Right cardiac atrium (tissue), 5 donors: Measurements from ENCODE around the gene LMAN1L. TPM values are rescaled to one million over a fixed set of nuclear protein-coding genes. Genes with fewer than 3 reads are reported as not detected.

Experiments
- ATAC-seq, 2 donors: fragments of 200-7000 bp; cut with Tn5 transposase; one replicate each; pipeline versions ENCODE4 v1.8.0 to v1.9.1; 2020; ENCODE audit warnings: moderate library complexity in 2 of 2, mild to moderate bottlenecking in 1 of 2
- DNase-seq, 3 donors: peaks; one replicate each; pipeline ENCODE4 v3.0.0-alpha.2; 2020
- H3K27ac ChIP-seq: one replicate; pipeline ENCODE4 v1.5.1; 2013; ENCODE audit warnings: mild to moderate bottlenecking, low read length, control low read depth, moderate library complexity
- H3K27me3 ChIP-seq: one replicate; pipeline ENCODE4 v1.6.1; 2013; ENCODE audit not compliant: control insufficient read depth, insufficient read depth
- H3K4me1 ChIP-seq: one replicate; pipeline ENCODE4 v1.6.1; 2013; ENCODE audit warnings: low read length; ENCODE audit not compliant: control insufficient read depth, insufficient read depth
- H3K4me3 ChIP-seq: one replicate; pipeline ENCODE4 v1.5.1; 2013; ENCODE audit warnings: low read length, control low read depth
- H3K9me3 ChIP-seq: one replicate; pipeline ENCODE4 v1.6.1; 2013; ENCODE audit warnings: low read length; ENCODE audit not compliant: control insufficient read depth
- WGBS: extraction: QIAGEN DNeasy Blood & Tissue Kit; methylation state at CpG from one replicate; pipeline ENCODE4 v1.1.7; 2013; 5-methylcytosine and 5-hydroxymethylcytosine counted together
- intact Hi-C, 4 donors: fragments of 100-400 bp; cut with DNase I; formaldehyde crosslinking; loops; one replicate each; pipeline versions ENCODE4 v1.11.0 to v1.14.0; 2022 to 2023
- long read RNA-seq, 4 donors: library from polyadenylated mRNA; unstranded; transcript quantifications; one replicate each; pipeline ENCODE4 v2.0.0, GENCODE V29; 2020 to 2021
- polyA plus RNA-seq: library from polyadenylated mRNA; stranded (reverse); fragments of 200-250 nt; gene quantifications from one replicate; pipeline ENCODE4 v1.2.3, GENCODE V29; 2013
- total RNA-seq, 4 donors: library from RNA; stranded (reverse); fragmentation: NEBNext Ultra II Directional; extraction: Animal tissue kit (Norgen Biotek cat#: 25700); gene quantifications; one replicate each; pipeline ENCODE4 v1.2.1, GENCODE V29; 2021
- donor health status: healthy with polysubstance abuse.
- donor health status: DM: no; HTN: yes; CAD: no.
- donor health status: DM: no; HTN: no; CAD: no.
- donor health status: DM: no; HTN: yes; CAD: no; lungs with severe emphysema.
- donor health status: DM: yes; HTN: yes; CAD: no.

Gene LMAN1L
- 100 to 1,000 TPM in 3 of 4 donors, 10 to 100 TPM in 1; 66.2 to 216 (median 131) TPM for total RNA-seq
- polyA plus RNA-seq: 84.7 TPM
- long read RNA-seq, donor 1, partial matches to known transcripts: 23 of 95 reads
- long read RNA-seq, donor 1, other reads (novel, unspliced or antisense): 71 of 95 reads
- long read RNA-seq, donor 2, partial matches to known transcripts: 18 of 74 reads
- long read RNA-seq, donor 2, other reads (novel, unspliced or antisense): 54 of 74 reads
- long read RNA-seq, donor 3, transcript LMAN1L-201 (14 exons, 1,873 nt): major isoform, 5 of 155 reads
- long read RNA-seq, donor 3, partial matches to known transcripts: 38 of 155 reads
- long read RNA-seq, donor 3, other reads (novel, unspliced or antisense): 111 of 155 reads
- long read RNA-seq, donor 4, partial matches to known transcripts: 21 of 99 reads
- long read RNA-seq, donor 4, other reads (novel, unspliced or antisense): 75 of 99 reads

GRCh38 chr15:74812533-74812932 lies at the start of gene LMAN1L:
TSS of gene LMAN1L (plus strand) at chr15:74812835. CDS start at chr15:74812855, 20 bp downstream.
- peak within 1 kb of the TSS; percentile 19 for H3K27ac ChIP-seq
- 32% methylated on average over 12 of the region's 12 CpGs for WGBS
- peak; percentile 49 to 86 (median 79) for DNase-seq

GRCh38 chr15:74763416-74763815 lies 49.2 kb upstream of the LMAN1L start:
- ATAC-seq: no peak
- Histone ChIP-seq H3K4me1 (no peaks in the 10 kb centered on the region), H3K27me3 (no peaks in the 10 kb centered on the region), H3K4me3 (no peak overlapping the region), H3K27ac (no peak overlapping the region), H3K9me3 (no peaks in the 10 kb centered on the region)
- WGBS: 91% methylated on average over 15 of the region's 15 CpGs
- intact Hi-C loops: loop anchor here in 2 of 4 donors (10.0 kb wide), 1 partner anchor 389 kb away; no protein-coding TSS in a partner anchor
- no peak for DNase-seq

More at GRCh38 chr15:74812533-74812932, at the start of gene LMAN1L:
- no peaks in the 10 kb centered on the region for H3K4me1 ChIP-seq
- no peaks in the 10 kb centered on the region for H3K27me3 ChIP-seq
- intact Hi-C loops: no loop called here
- peak within 1 kb of the TSS; percentile 3 for H3K4me3 ChIP-seq
- ATAC-seq: peak; percentile 70 to 72
- H3K9me3 ChIP-seq: no peaks in the 10 kb centered on the region

DNA sequence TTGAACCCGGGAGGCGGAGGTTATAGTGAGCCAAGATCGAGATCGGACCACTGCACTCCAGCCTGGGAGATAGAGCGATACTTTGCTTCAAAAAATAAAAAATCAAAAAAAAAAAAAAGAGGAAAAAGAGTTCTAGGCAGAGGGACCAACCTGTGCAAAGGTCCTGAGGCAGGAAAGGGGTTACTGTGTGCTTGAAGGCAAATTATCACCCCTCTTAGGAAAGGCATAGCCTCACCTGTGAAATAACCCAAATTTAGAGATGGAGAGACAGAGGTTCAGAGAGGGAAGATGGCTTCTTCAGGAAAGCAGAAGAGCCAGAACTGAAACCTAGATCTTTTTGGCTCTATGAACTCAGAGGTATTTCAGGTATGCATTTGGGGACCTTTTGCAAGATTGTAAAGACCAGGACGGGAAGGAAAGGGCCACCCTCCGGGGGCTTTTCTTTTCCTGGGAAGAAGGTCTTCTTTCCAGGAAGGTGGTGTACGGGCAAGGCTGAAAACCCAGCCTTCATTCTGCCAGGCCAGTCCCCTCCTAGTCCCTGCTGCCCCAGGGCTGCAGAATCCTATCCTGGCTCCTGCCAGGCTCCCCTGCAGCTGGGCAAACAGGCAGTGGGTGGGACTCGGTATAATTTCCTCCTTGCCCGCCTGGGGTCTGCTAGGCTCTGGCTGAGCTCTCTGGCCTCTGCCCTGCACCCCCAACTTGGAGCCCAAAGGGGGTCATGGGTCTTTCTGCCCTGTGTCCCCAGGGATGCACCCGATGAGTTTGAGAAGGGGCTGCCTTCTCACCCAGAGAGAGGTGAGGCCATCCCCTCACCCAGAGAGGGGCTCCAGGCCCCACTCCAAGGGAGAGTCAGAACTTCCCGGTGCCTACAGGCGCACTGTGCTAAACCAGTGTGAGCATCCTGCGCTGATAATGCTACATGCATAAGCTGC lies 45.2 kb upstream of the LMAN1L start:
- DNase-seq: peak in 1 of 3 donors; percentile 45
- no peak for ATAC-seq
- Histone ChIP-seq H3K4me1 (no peaks in the 10 kb centered on the region), H3K9me3 (no peaks in the 10 kb centered on the region), H3K27ac (no peak overlapping the region), H3K27me3 (no peaks in the 10 kb centered on the region), H3K4me3 (no peak overlapping the region)
- intact Hi-C loops: loop anchor here (2.0 to 10.0 kb wide), 5 partner anchors 130 to 393 kb away; no protein-coding TSS in a partner anchor
- 77% methylated on average over 14 of the region's 14 CpGs for WGBS

- Histone ChIP-seq H3K27ac (no peak overlapping the region), H3K27me3 (no peaks in the 10 kb centered on the region), H3K4me1 (no peaks in the 10 kb centered on the region), H3K4me3 (no peak overlapping the region), H3K9me3 (no peaks in the 10 kb centered on the region)
- DNase-seq (peak in 1 of 3 donors; percentile 18), ATAC-seq (no peak)
- intact Hi-C loops: loop anchor here (2.0 to 10.0 kb wide), 5 partner anchors 131 to 393 kb away; no protein-coding TSS in a partner anchor
- WGBS: 29% methylated on average over 15 of the region's 15 CpGs
Observed at GRCh38 chr15:74768099-74768770, 44.4 kb upstream of the LMAN1L start.

DNA sequence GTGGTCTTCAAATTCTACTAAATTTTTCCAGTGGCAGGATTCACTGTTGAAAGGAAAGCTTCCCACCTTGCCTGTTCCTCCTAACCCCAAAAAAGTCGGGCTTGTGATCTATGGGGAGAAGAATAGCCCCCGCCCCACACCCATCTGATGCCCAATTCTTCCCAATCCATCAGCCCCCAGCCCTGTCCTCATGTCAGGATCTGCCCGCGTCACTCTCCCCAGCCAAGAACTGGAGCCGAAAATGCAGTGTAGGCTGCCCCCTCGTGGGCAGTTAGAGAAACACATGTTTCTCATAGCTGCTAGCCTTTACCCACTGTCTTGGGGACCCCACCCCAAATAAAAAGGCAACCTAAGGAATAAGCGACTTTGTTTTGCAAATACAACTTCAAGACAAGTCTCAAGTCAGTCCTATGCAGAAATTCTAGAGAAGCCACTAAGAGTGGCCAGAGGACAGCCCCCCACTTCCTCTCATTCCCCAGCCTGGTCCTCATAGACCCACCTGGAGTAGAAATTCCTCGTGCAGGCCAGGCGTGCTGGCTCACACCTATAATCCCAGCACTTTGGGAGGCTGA lies 43.8 kb upstream of the LMAN1L start:
- peak; percentile 67 to 85 (median 78) for DNase-seq
- 2% methylated on average over 9 of the region's 9 CpGs for WGBS

DNA sequence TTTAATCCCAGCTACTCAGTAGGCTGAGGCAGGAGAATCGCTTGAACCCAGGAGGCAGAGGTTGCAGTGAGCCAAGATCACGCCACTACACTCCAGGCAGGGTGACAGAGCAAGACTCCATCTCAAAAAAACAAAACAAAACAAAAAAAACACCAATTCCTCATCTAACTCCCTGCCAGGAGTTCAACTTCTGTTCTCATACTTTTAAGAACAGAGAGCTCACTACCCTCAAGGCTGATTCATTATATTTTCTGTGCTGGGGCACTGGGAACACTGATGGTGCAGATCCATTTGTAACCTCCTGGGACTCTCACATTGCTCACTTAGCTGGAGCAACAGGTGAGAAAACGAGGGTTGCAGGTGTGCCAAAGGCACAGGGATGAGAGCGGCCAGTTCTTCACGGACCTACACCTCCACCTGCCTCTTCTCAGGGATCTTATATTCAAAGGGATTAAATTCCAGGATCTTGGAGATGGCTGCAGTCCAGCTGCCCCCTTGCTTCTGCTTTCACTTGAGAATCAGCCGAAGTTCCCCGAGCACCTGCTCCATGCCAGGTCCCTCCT lies 43.1 kb upstream of the LMAN1L start:
- Histone ChIP-seq H3K4me1 (no peaks in the 10 kb centered on the region), H3K4me3 (no peak overlapping the region), H3K27ac (no peak overlapping the region), H3K27me3 (no peaks in the 10 kb centered on the region), H3K9me3 (no peaks in the 10 kb centered on the region)
- ATAC-seq (no peak), DNase-seq (peak in 1 of 3 donors; percentile 35)
- intact Hi-C loops: loop anchor here (2.0 to 10.0 kb wide), 7 partner anchors 68 to 395 kb away; no protein-coding TSS in a partner anchor
- 62% methylated on average over 7 of the region's 7 CpGs for WGBS

More for the DNA sequence above, 43.8 kb upstream of the LMAN1L start:
- Histone ChIP-seq H3K27ac (no peak overlapping the region), H3K4me3 (no peak overlapping the region), H3K4me1 (no peaks in the 10 kb centered on the region), H3K27me3 (no peaks in the 10 kb centered on the region), H3K9me3 (no peaks in the 10 kb centered on the region)
- intact Hi-C loops: loop anchor here (2.0 to 10.0 kb wide), 5 partner anchors 132 to 394 kb away; no protein-coding TSS in a partner anchor
- peak; percentile 33 to 60 for ATAC-seq

DNA sequence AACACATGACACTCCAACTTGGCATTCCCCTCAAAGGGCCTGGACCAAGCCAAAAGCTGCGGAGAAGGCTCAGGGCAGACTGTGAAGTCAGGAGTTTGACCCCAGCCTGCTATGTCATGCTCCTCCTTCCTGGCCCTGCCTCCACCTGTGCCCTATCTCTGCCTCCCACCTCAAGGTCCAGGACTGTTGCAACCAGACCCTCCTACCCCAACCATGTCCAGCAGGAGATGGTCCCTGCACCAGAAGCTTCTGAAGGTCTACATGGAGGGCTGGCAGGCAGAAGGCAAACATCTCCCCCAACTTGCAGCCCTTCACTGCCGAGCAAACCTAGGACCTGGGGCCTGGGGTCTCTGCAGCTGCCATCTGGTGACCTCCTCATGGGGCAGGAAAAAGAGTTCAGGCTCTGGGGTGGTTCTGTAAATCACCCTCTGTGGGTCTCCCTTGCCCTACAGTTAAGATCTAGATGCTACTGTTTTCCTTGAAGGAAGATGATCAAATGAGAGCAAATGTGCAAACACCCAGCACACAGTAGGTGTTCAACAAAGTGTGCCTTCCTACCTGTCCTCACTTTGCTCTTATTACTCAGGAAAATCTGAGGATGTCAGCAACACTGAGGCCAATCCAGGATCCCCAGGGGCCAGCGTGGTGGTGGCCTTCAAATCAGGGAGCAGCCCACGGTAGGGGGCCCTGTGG lies 42.3 kb upstream of the LMAN1L start:
- ATAC-seq: peak in 1 of 2 donors; percentile 6
- no peak overlapping the region for H3K27ac ChIP-seq

GRCh38 chr15:74773329-74773728 lies 39.3 kb upstream of the LMAN1L start:
- no peak for ATAC-seq
- H3K4me1 ChIP-seq: peaks cover 8% of the 10 kb centered on the region
- 93% methylated on average over 5 of the region's 5 CpGs for WGBS

More for the DNA sequence above, 42.3 kb upstream of the LMAN1L start:
- Histone ChIP-seq H3K9me3 (no peaks in the 10 kb centered on the region), H3K4me3 (no peak overlapping the region), H3K27me3 (no peaks in the 10 kb centered on the region), H3K4me1 (no peaks in the 10 kb centered on the region)
- DNase-seq: peak in 1 of 3 donors; percentile 25
- 50% methylated on average over 4 of the region's 4 CpGs for WGBS
- intact Hi-C loops: loop anchor here (5.0 to 10.0 kb wide), 3 partner anchors 67 to 396 kb away; no protein-coding TSS in a partner anchor

GRCh38 chr15:74773731-74774252 lies 38.8 kb upstream of the LMAN1L start:
- ATAC-seq (no peak), DNase-seq (peak in 1 of 3 donors; percentile 5)
- 79% methylated on average over 5 of the region's 5 CpGs for WGBS
- Histone ChIP-seq H3K9me3 (no peaks in the 10 kb centered on the region), H3K27ac (no peak overlapping the region), H3K4me1 (peaks cover 8% of the 10 kb centered on the region), H3K4me3 (no peak overlapping the region), H3K27me3 (no peaks in the 10 kb centered on the region)
- intact Hi-C loops: loop anchor here (2.0 to 10.0 kb wide), 4 partner anchors 64 to 399 kb away; no protein-coding TSS in a partner anchor

More at GRCh38 chr15:74773329-74773728, 39.3 kb upstream of the LMAN1L start:
- intact Hi-C loops: loop anchor here (2.0 to 10.0 kb wide), 4 partner anchors 64 to 399 kb away; no protein-coding TSS in a partner anchor
- Histone ChIP-seq H3K27ac (no peak overlapping the region), H3K4me3 (no peak overlapping the region), H3K9me3 (no peaks in the 10 kb centered on the region), H3K27me3 (no peaks in the 10 kb centered on the region)
- peak in 1 of 3 donors; percentile 10 for DNase-seq
